BLaER1 (cell line): ENCODE results near the gene DCTPP1.

ENCODE experiments used
- H3K27ac ChIP-seq: shearing (Covaris generic); formaldehyde crosslinking; 2 replicates; pipeline ENCODE4 v1.8.1; 2022
- H3K27me3 ChIP-seq: shearing (Covaris generic); formaldehyde crosslinking; 2 replicates; pipeline ENCODE4 v1.8.1; 2022
- H3K36me3 ChIP-seq: shearing (Covaris generic); formaldehyde crosslinking; 2 replicates; pipeline ENCODE4 v1.8.1; 2022
- H3K4me1 ChIP-seq: shearing (Covaris generic); formaldehyde crosslinking; 2 replicates; pipeline ENCODE4 v1.8.1; 2022
- H3K4me2 ChIP-seq: shearing (Covaris generic); formaldehyde crosslinking; 2 replicates; pipeline ENCODE4 v1.8.1; 2022
- H3K4me3 ChIP-seq: shearing (Covaris generic); formaldehyde crosslinking; 2 replicates; pipeline ENCODE4 v1.8.1; 2022
- H3K9ac ChIP-seq: shearing (Covaris generic); formaldehyde crosslinking; 2 replicates; pipeline ENCODE4 v1.8.1; 2022
- H3K9me3 ChIP-seq: shearing (Covaris generic); formaldehyde crosslinking; 2 replicates; pipeline ENCODE4 v1.8.1; 2022
- H4K20me1 ChIP-seq: shearing (Covaris generic); formaldehyde crosslinking; 2 replicates; pipeline ENCODE4 v1.8.1; 2022
- Cebpa-rat ChIP-seq: shearing (Covaris generic); IDR thresholded peaks from 2 replicates; pipeline ENCODE4 v1.8.1; 2022

The DCTPP1 gene

GRCh38 chr16:30416047-30416603, 13.7 kb downstream of the DCTPP1 start:
- no peak for TF ChIP-seq Cebpa-rat
- Histone ChIP-seq H3K27me3 (no peaks in the 10 kb centered on the region), H3K9me3 (no peaks in the 10 kb centered on the region), H3K36me3 (peaks cover 80% of the 10 kb centered on the region), H3K4me1 (peaks cover 62% of the 10 kb centered on the region), H3K27ac (no peak overlapping the region), H4K20me1 (peaks cover 94% of the 10 kb centered on the region), H3K4me2 (peak overlapping the region; percentile 91; the same call in 1 of the 2 replicates), H3K4me3 (no peak overlapping the region), H3K9ac (no peak overlapping the region)

GRCh38 chr16:30414159-30414558, 15.7 kb downstream of the DCTPP1 start:
- no peaks in the 10 kb centered on the region for H3K27me3 ChIP-seq
- H3K4me1 ChIP-seq = peaks cover 78% of the 10 kb centered on the region
- no peak overlapping the region for H3K4me3 ChIP-seq
- H4K20me1 ChIP-seq = peaks cover 91% of the 10 kb centered on the region
- no peak overlapping the region for H3K27ac ChIP-seq
- no peak for TF ChIP-seq Cebpa-rat
- H3K9ac ChIP-seq = no peak overlapping the region
- H3K9me3 ChIP-seq = no peaks in the 10 kb centered on the region
- H3K36me3 ChIP-seq = peaks cover 75% of the 10 kb centered on the region
- no peak overlapping the region for H3K4me2 ChIP-seq

DNA sequence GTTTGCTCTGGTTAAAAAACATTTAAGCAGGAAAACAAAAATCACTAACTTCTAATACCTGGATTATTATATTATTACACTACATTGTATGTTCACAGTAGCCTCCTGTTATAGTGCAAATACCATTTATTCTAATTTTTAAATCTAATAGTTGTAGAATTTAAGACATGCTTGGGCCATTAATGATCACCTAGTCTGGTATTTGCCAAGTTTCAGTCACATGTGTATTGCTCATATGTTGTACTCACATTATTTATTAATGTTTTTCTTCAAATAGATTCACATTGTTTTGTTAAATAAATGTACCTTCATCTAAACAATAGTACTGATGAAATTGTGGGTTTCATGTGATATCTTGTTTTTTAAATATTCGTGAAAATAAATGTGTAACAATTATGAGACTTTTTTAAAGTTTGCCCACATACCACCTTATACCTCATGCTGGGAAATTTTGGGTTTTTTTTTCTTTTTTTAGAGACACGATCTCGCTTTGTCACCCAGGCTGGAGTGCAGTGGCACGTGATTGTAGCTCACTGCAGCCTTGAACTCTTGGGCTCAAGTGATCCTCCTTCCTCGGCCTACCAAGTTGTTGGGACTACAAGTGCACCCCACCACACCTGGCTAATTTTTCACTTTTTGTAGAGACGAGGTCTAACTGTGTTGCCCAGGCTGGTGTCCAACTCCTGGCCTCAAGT, 16.6 kb downstream of the DCTPP1 start:
- Histone ChIP-seq H3K9me3 (no peaks in the 10 kb centered on the region), H3K9ac (no peak overlapping the region), H3K4me2 (0 out of 2 replicates have a peak overlapping the region, but pooled peaks have one; percentile 93), H3K27me3 (no peaks in the 10 kb centered on the region), H3K4me1 (peaks cover 79% of the 10 kb centered on the region), H3K36me3 (peaks cover 66% of the 10 kb centered on the region), H4K20me1 (peaks cover 82% of the 10 kb centered on the region), H3K4me3 (no peak overlapping the region), H3K27ac (no peak overlapping the region)
- no peak for TF ChIP-seq Cebpa-rat

DNA sequence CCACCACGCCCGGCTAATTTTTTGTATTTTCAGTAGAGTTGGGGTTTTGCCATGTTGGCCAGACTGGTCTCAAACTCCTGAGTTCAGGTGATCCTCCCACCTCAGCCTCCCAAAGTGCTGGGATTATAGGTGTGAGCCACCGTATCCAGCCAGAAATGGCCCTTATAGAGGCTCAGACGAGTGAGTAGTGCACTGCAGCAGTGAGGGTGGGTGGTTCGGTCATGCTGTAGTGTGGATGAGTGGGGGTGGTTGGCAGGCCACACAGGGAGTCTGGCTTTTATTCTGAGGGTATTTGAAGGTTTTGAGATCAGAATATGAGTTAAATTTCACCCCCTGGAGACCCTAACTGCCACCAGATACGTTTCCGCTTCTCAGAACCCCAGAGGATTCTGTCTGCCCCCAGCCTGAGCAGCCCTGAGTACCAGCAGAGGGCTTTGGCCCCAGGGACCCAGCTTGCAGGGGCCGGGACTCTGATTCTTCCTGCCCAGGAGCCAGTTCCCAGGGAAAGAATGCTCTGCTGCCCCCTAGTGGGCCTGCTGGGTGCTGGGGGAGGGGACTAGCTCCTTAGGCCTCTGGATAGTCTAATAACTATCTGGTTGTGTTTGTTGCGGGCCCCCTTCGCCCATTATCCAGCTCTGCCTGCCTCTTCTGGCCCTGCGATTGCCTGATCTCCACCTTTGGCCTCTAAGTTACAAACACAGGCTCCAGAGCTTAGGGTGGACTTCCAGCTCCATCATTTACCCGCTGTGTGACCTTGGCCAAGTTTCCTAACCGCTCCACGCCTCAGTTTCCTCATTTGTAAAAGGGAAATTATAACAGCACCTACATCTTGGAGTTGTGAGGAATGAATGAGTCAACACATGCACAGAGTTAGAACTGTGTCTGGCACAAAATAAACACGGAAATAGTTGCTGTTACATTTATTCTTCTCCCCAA, 20.4 kb downstream of the DCTPP1 start:
- H3K27ac ChIP-seq = peak overlapping the region; percentile 94
- H3K36me3 ChIP-seq = peaks cover 46% of the 10 kb centered on the region
- H3K9ac ChIP-seq = peak overlapping the region; percentile 93
- H3K27me3 ChIP-seq = no peaks in the 10 kb centered on the region
- no peaks in the 10 kb centered on the region for H3K9me3 ChIP-seq
- peaks cover 80% of the 10 kb centered on the region for H3K4me1 ChIP-seq
- H3K4me3 ChIP-seq = peak overlapping the region; percentile 84
- H3K4me2 ChIP-seq = peak overlapping the region; percentile 93
- peaks cover 49% of the 10 kb centered on the region for H4K20me1 ChIP-seq
- no peak for TF ChIP-seq Cebpa-rat

- Histone ChIP-seq H3K9me3 (no peaks in the 10 kb centered on the region), H3K36me3 (peaks cover 31% of the 10 kb centered on the region), H3K27me3 (no peaks in the 10 kb centered on the region), H3K4me2 (peak overlapping the region; percentile 93), H3K9ac (peak overlapping the region; percentile 93), H3K4me1 (peaks cover 67% of the 10 kb centered on the region), H3K27ac (peak overlapping the region; percentile 94), H4K20me1 (peaks cover 35% of the 10 kb centered on the region), H3K4me3 (peak overlapping the region; percentile 84)
- TF ChIP-seq Cebpa-rat = no peak
Measured at GRCh38 chr16:30407804-30408534, 21.9 kb downstream of the DCTPP1 start.

DNA sequence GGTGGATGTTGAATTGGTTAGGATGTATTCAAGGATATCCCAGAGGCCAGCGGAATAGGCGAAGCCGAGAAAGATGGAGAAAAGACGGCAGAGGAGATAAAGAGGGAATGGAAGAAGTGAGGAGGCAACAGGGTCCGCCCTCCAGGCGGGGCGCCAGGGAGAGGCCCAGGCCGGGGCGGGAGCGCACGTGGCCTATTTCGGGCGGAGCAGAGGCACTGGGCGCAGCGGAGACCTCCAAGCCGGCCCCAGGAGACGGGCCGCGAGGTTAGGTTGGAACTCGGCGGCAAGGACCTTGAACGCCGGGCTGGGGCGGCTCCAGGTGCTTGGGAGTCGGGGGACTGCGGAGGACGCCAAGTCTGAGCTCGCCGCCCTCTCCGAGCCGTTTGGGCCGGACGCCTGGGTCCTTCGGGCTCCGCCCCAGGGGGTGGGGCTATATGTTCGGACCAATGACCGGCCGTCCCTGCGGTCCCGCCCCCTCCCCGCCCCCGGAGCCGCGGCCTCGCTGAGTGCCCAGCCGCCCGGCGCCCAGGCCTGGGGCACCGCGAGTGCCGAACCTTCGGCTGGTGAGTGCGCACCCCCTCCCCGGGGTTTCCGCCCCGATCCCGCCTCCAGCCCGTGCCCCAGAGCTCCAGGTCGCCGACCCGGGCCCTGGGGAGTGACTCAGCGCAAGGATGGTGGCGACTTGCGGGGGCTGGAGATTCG, 22.6 kb downstream of the DCTPP1 start, which contains the start of gene ZNF771:
Gene ZNF771, plus strand, starts transcription at position 505 of the 702 bp plus-strand sequence. CDS start 448 bp downstream, outside the sequence.
- no peaks in the 10 kb centered on the region for H3K27me3 ChIP-seq
- H3K9ac ChIP-seq = peak within 1 kb of the TSS; percentile 93
- TF ChIP-seq Cebpa-rat = no peak
- H4K20me1 ChIP-seq = peaks cover 27% of the 10 kb centered on the region
- H3K36me3 ChIP-seq = peaks cover 24% of the 10 kb centered on the region
- H3K4me3 ChIP-seq = peak within 1 kb of the TSS; percentile 84
- H3K4me2 ChIP-seq = peak within 1 kb of the TSS; percentile 93
- H3K27ac ChIP-seq = peak within 1 kb of the TSS; percentile 94
- peaks cover 60% of the 10 kb centered on the region for H3K4me1 ChIP-seq
- no peaks in the 10 kb centered on the region for H3K9me3 ChIP-seq

GRCh38 chr16:30406795-30407101, 23.1 kb downstream of the DCTPP1 start:
- H4K20me1 ChIP-seq = peaks cover 22% of the 10 kb centered on the region
- peak overlapping the region; percentile 84 for H3K4me3 ChIP-seq
- H3K9ac ChIP-seq = peak overlapping the region; percentile 93
- no peaks in the 10 kb centered on the region for H3K9me3 ChIP-seq
- H3K27me3 ChIP-seq = no peaks in the 10 kb centered on the region
- peaks cover 19% of the 10 kb centered on the region for H3K36me3 ChIP-seq
- H3K27ac ChIP-seq = peak overlapping the region; percentile 94
- no peak for TF ChIP-seq Cebpa-rat
- peak overlapping the region; percentile 93 for H3K4me2 ChIP-seq
- H3K4me1 ChIP-seq = peaks cover 59% of the 10 kb centered on the region

DNA sequence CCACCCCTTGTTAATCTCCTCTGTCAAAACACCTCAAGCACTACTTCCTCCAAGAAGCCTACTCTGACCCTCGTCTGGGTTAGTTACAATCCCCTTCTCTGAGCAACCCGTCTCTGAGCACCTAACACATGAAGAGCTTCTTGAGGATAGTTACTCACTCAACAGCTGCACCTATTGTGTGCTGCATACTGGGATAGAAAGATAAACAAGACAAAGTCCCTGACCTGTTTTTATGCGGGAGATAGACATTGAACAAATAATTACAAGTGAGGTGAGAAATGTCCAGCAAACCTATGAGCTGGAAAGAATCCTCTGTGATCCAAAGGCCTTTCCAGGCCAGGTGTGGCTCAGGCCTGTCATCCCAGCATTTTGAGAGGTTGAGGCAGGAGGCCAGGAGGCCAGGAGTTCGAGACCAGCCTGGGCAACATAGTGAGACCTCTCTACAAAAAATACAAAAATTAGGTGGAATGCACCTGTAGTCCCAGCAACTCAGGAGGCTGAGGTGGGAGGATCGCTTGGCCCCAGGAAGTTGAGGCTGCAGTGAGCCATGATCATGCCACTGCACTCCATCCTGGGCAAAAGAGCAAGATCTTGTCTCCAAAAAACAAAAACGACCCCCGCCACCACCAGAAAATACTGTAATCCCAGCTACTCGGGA, 27.9 kb downstream of the DCTPP1 start:
- Histone ChIP-seq H3K4me2 (peak overlapping the region; percentile 83), H3K27me3 (no peaks in the 10 kb centered on the region), H3K4me1 (peaks cover 69% of the 10 kb centered on the region), H3K9me3 (no peaks in the 10 kb centered on the region), H3K27ac (peak overlapping the region; percentile 84; the same call in 1 of the 2 replicates), H3K9ac (no peak overlapping the region), H3K4me3 (no peak overlapping the region), H3K36me3 (peaks cover 24% of the 10 kb centered on the region), H4K20me1 (peaks cover 11% of the 10 kb centered on the region; the same call in 1 of the 2 replicates)
- TF ChIP-seq Cebpa-rat = no peak
